ENCODE measurements around the gene LRRIQ1.

The LRRIQ1 gene

DNA sequence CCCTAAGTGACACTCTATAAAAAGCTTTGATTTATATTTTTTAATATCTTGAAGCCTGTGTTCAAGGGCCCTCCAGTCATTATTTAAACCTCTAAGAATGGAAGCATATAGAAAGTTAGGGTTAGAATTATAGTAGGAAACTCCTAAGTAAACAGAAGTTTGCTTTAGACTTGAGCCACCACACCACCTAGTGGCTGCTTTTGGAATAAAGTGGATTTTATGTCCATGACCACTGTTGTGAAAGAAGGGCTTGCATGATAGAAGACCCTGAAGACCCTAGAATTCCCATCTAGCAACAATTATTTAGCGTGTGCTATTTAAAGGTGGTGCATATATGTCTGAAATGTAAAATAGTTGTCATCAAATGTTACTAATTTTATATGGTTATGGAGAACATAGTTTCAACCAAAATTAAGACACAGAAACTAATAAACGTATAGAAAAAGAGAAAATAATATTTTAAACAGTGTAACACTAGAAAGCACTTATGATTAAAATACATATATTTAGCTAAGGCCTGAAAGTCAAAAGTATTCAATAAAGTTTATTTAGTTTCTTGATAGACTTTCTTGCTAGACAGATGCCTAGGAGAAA is 21.3 kb downstream of the LRRIQ1 start:
- TF ChIP-seq CTCF (conservative IDR thresholded peaks at IDR 0.05; ENCODE audit: low read depth, low read length): peak; percentile 78
- DNase-seq (ENCODE audit: low read depth): peak; percentile 70
- H3K4me3 ChIP-seq (ENCODE audit: low read depth, low read length): no peak overlapping the region

DNA sequence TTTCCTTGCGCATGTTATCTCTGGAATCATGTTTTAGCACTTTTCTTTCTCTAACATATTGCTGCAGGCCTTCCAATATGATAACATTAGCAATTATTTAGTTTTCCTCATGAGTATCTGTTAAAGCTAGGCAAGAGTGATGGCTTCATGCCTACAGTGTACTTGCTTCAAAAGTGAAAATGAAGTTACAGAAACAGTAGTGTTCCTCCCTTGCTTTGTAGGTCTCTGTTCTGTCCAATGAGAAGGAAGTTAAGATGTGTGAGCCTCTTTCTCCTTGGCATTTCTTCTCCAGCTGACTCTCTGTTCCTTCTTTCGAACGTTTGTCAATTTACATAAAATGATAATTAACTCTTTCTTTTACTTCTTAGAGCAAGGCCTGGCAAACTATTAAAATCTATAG is 22.2 kb downstream of the LRRIQ1 start:
- TF ChIP-seq CTCF (conservative IDR thresholded peaks at IDR 0.05; ENCODE audit: low read depth, low read length): no peak
- H3K4me3 ChIP-seq (ENCODE audit: low read depth, low read length): no peak overlapping the region
- no peak for DNase-seq (ENCODE audit: low read depth)

DNA sequence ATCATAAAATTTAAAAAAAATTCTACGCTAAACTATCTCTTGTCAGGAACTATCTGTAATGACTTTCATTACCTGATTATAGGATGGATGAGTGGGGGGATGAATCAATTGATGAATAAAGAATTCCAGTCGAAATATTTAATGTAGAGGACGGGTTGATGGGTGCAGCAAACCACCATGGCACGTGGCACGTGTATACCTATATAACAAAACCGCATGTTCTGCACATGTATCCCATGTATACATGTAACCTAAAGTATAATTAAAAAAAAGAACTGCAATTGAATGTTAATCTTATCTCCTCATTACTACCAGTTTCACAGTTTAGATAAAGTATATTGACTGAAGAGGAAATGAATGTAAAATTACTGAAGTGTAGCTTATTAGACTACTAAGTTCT is 23.4 kb downstream of the LRRIQ1 start:
- H3K4me3 ChIP-seq (ENCODE audit: low read depth, low read length): no peak overlapping the region
- no peak for TF ChIP-seq CTCF (conservative IDR thresholded peaks at IDR 0.05; ENCODE audit: low read depth, low read length)
- no peak for DNase-seq (ENCODE audit: low read depth)

DNA sequence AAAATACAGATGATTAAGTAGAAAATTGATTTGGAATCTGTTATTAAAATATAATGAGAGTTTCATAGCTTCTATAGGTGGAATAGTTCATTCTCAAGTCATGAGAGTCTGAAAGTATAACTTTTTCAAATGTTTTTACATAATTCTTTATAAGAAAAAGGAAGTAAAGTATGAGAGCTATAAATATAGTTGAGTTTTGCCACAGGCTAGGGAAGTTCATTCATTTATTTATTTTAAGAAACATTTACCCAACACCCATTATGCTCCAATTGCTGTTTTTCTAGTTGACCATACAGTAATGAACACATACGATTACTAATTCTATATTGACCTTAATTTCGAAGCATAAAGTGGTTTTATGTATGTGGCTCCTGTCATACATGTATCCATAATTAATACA is 24.8 kb downstream of the LRRIQ1 start:
- DNase-seq (ENCODE audit: low read depth): no peak
- H3K4me3 ChIP-seq (ENCODE audit: low read depth, low read length): no peak overlapping the region
- TF ChIP-seq CTCF (conservative IDR thresholded peaks at IDR 0.05; ENCODE audit: low read depth, low read length): no peak

DNA sequence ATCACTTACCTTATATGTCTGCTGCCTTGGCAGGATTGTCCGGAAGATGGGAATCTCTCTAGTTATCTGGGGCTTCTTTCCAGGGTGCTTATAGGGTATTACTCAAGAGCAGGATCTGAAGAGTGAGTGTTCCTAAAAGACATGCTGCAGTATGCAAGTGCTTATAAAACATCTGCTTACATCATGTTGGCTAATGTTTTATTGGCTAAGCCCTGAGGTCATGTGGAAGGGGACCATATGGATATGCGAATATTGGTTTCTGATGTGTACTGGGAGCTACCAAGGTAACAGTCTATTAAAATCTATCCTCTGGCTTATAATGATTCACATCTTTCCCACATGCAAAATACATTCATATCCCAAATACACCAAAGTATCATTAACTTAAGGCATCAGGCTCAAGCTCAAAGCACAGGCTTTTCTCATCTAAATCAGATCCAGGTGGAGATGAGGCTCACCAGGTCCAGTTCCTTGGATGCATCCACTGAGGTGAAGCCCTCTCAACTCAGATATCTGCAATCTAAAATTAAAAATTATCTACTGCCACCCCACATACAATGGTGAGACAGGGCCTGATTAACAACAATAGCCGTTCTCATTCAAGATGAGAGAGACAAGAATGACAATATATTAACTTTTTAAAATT is 29.8 kb downstream of the LRRIQ1 start:
- no peak for TF ChIP-seq CTCF (conservative IDR thresholded peaks at IDR 0.05; ENCODE audit: low read depth, low read length)
- H3K4me3 ChIP-seq (ENCODE audit: low read depth, low read length): no peak overlapping the region

DNA sequence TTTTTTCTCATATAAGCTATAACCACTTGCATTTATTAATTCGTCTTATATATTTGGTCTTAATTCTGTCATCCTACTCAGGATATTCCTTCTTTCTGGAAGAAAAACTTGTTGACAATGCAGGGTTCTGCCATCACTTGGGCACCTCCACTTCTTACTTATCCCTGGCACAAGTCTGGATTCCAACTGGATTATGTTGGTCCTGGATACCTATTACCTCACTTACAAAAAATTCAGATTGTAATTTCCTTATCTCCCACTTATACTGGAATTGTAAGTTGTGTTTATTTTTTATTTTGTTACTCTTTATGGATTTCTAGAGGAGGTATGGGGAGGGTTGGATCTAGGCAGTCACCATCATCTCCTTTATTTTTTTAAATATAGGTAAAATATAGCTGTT is 36.7 kb downstream of the LRRIQ1 start:
- DNase-seq (ENCODE audit: low read depth): no peak
- no peak for TF ChIP-seq CTCF (conservative IDR thresholded peaks at IDR 0.05; ENCODE audit: low read depth, low read length)
- no peak overlapping the region for H3K4me3 ChIP-seq (ENCODE audit: low read depth, low read length)

More for the DNA sequence above, 29.8 kb downstream of the LRRIQ1 start:
- DNase-seq (ENCODE audit: low read depth): no peak

Data from choroid plexus epithelial cell (primary cell).